Astrocyte (in vitro differentiated cells and primary cell): Measurements from ENCODE around the gene TAOK2.

ENCODE experiments used
- EZH2 ChIP-seq: IDR thresholded peaks from 2 replicates; pipeline ENCODE4 v1.6.1; 2012; ENCODE audit warnings: mild to moderate bottlenecking, low read length, inconsistent platforms; ENCODE audit not compliant: insufficient read depth
- TF ChIP-seq, protein P1 (sequence below): IDR thresholded peaks from 2 replicates; pipeline ENCODE4 v1.5.1; 2011; ENCODE audit warnings: low read depth, mild to moderate bottlenecking, inconsistent platforms, low read length, moderate library complexity; ENCODE audit not compliant: insufficient read depth

DNA sequence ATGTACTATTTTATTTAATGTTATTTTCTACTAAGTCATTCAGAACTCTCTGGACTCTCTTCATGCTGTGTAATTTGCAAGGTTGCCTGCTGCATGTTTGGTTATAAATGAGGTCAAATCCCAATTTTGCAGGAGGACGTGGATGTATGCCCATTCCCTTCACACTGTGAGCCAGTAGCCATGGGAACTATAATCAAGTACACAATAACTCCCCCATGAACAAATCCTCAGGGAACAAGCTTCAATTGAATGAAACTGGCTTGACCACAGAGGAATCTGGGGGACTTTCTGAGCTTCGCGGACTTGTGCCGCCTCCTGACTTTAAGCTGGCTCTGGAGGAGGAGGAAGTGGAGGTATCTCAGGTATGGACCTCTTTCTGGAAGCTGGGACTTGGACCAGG, 33.0 kb upstream of the TAOK2 start:
- TF ChIP-seq, protein P1, sequence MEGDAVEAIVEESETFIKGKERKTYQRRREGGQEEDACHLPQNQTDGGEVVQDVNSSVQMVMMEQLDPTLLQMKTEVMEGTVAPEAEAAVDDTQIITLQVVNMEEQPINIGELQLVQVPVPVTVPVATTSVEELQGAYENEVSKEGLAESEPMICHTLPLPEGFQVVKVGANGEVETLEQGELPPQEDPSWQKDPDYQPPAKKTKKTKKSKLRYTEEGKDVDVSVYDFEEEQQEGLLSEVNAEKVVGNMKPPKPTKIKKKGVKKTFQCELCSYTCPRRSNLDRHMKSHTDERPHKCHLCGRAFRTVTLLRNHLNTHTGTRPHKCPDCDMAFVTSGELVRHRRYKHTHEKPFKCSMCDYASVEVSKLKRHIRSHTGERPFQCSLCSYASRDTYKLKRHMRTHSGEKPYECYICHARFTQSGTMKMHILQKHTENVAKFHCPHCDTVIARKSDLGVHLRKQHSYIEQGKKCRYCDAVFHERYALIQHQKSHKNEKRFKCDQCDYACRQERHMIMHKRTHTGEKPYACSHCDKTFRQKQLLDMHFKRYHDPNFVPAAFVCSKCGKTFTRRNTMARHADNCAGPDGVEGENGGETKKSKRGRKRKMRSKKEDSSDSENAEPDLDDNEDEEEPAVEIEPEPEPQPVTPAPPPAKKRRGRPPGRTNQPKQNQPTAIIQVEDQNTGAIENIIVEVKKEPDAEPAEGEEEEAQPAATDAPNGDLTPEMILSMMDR: no peak
- TF ChIP-seq EZH2: no peak
